GM21367 (cell line): ENCODE data around the gene MGAT3.
"Not testable (repeated sequence)": the region's sequence is repeated elsewhere in the genome, so short reads cannot be mapped to it uniquely, and the experiment has no call there.

Experiments
- ATAC-seq: cut with Tn5 transposase; IDR thresholded peaks from one replicate; pipeline ENCODE4 v1.9.1; 2021; ENCODE audit not compliant: unreplicated experiment

MGAT3 gene

GRCh38 chr22:39456522-39457197 is at the start of gene MGAT3:
Gene MGAT3 (plus strand): TSS chr22:39457012. CDS start chr22:39487348, 30,336 bp downstream.
- no peak for ATAC-seq

DNA sequence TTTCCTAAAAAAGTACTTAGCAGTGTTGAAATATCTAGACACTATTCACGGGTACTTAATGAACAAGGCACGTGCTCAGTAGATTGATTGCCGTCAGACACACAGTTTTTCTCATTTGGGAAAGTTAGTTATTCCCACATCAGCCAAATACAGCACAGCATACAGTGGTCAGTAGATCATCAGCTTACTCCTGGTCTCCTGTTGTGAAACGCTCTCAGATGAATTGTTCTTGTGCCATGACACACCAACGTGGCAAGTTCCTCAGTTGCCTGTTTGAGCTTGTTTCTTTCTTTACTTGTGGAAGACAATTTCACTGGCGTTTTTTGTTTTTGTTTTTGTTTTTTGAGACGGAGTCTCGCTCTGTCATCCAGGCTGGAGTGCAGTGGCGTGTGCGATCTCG is 48.6 kb upstream of the MGAT3 start:
- ATAC-seq, result no peak

DNA sequence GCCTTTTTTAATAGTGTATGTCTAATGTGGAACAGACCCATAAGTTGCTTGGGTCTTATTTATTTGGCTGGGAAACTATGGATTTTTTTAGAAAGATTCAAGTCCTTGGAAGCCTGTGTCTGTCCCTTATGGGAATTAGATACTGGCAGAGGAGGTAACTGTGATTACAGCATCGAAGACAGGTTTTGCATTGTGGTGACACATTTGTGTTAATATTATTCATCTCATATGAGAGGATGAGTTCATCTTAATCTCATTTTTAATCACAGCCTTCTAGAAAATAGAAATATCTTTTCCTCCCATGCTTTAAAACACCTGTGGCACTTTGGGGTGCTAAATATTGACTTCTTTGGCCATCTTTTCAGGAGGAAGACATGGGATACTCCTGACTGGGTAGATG is 48.0 kb upstream of the MGAT3 start:
- no peak for ATAC-seq

GRCh38 chr22:39409516-39410029 is 47.2 kb upstream of the MGAT3 start:
- no peak for ATAC-seq

DNA sequence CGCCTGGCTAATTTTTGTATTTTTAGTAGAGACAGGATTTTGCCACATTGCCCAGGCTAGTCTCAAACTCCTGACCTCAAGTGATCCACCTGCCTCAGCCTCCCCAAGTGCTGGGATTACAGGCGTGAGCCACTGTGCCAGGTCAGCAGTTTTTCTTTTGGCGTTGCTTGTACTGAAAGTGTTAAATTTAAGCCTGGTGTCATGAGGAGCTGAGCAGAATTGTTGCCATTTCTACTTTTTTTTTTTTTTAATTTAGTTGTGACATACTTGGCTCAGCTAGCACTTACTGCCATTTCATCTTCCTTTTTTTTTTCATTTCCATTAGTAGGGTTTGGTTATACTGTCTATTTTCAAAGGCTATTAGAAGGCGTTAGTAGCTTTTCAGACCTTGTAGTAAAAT is 46.5 kb upstream of the MGAT3 start:
- ATAC-seq, result no peak

DNA sequence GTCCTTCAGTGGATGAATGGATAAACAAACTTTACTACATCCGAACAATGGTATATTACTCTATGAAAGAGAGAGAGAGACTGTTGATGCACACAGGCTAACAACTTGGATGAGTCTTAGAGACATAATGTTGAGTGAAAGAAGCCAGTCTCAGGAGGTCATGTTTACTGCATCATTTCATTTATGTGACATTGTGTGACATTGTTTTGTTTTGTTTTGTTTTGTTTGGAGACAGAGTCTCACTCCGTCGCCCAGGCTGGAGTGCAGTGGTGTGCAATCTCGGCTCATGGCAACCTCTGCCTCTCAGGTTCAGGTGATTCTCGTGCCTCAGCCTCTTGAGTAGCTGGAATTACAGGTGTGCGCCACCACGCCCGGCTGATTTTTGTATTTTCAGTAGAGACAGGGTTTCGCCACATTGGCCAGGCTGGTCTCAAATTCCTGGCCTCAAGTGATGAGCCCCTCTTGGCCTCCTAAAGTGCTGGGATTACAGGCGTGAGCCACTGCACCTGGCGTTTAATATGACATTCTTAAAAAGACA is 44.9 kb upstream of the MGAT3 start:
- ATAC-seq, result not testable (repeated sequence)

DNA sequence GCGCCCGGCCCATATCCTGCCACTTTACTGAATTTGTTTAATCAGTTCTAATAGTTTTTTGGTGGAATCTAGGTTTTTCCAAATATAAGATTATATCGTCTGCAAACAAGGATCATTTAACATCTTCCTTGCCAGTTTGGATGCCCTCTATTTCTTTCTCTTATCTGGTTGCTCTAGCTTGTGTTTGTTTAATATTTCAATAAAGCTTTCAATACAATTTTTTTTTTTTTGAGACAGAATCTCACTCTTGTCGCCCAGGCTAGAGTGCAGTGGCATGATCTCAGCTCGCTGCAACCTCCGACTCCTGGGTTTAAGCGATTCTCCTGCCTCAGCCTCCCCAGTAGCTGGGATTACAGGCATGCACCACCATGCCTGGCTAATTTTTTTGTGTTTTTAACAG is 43.6 kb upstream of the MGAT3 start:
- ATAC-seq, result not testable (repeated sequence)

GRCh38 chr22:39414377-39414776 is 42.4 kb upstream of the MGAT3 start:
- ATAC-seq, result no peak

DNA sequence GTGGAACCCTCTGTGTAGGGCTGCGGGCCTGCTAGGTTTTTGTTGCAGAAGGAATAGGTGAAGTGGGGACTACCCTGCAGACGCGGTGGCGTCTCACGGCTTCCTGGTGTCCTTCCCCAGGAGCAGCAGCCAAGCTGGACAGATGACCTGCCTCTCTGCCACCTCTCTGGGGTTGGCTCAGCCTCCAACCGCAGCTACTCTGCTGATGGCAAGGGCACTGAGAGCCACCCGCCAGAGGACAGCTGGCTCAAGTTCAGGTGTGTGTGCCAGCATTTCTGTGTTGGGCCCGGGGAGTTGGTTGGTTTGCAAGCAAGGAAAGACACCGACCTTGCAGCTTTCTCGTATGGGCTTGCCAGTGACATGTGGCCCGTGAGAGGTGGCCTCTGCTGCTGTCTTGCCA is 41.9 kb upstream of the MGAT3 start:
- ATAC-seq, result no peak

DNA sequence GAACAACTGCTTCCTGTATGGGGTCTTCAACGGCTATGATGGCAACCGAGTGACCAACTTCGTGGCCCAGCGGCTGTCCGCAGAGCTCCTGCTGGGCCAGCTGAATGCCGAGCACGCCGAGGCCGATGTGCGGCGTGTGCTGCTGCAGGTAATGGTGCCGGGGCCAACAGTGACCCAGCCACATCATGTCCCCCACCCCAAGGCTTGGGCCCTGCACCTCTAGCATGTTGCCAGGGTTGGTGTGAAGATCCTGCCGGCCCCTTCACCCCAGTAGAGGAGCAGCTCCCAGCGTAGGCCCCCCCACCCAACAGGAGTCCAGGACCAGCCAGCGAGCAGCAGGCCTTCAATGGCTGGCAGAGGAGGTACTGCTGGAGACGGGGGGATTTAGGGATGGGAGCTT is 41.3 kb upstream of the MGAT3 start:
- ATAC-seq, result no peak

DNA sequence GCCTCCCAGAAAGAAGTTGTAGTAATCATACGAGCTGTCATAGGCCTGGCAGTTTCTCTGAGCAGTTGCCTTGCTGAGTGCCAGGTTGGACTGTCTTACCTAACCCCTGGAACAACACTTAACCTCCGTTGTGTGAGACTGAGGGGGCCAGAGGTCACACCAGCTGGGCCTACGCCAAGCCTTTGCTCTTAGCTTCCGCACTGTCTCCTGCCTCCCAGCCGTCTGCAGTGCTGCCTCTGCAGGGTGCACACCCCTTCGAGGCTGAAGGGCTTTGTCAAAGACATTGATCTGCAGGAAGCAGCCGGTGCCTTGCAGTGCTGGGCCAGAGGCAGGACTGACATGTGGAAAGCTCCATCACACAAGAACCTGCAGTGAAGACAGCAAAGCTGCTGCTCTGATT is 40.5 kb upstream of the MGAT3 start:
- ATAC-seq, result no peak

DNA sequence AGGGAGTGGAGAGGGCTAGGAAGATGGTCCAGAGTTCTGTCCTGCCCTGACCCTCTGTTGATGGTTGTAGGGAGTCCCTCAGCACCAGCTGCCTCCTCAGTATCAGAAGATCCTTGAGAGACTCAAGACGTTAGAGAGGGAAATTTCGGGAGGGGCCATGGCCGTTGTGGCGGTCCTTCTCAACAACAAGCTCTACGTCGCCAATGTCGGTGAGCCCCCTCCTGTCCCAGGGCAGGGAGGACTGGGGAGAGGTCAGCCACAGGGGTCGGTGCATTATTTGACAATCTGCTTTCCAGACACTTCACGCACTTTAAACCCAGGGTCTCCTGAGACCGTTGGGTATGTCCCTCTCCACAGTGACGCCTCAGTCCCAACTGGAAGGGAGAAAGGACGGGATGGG is 39.2 kb upstream of the MGAT3 start:
- ATAC-seq, result no peak

DNA sequence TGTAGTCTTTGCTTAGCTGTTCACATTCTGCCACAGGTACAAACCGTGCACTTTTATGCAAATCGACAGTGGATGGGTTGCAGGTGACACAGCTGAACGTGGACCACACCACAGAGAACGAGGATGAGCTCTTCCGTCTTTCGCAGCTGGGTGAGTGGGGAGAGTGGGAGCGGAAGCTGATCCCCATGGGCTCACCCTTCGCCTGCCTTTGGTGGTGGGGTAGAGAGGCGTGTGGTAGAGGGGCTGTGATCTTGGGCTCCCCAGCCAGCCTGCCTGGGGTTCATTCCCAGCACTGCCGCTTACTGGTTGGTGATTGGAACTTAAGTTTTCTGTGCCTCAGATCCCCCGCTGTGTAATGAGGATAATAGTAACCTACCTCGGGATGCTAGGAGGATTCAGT is 38.1 kb upstream of the MGAT3 start:
- no peak for ATAC-seq

- ATAC-seq, result no peak
These were observed 37.7 kb upstream of the MGAT3 start for GRCh38 chr22:39419096-39419495.

DNA sequence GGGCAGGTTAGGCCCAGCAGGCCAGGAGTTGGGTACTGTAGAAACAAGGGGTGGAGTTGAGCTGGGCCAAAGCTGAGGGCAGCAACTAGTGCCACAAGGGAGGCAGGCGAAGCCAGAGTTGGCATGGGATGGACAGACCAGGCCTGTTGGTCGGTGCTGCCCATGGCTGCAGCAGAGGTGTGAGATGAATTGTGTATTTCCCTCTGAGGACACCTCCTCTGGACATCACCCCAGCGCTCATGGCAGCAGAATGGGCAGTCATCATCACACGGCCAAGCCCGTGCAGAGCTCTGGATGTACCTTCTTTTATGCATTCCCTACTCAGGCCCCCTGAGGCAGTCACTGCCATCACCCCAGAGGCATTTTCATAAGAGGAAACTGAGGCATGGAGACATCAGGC is 36.9 kb upstream of the MGAT3 start:
- no peak for ATAC-seq

DNA sequence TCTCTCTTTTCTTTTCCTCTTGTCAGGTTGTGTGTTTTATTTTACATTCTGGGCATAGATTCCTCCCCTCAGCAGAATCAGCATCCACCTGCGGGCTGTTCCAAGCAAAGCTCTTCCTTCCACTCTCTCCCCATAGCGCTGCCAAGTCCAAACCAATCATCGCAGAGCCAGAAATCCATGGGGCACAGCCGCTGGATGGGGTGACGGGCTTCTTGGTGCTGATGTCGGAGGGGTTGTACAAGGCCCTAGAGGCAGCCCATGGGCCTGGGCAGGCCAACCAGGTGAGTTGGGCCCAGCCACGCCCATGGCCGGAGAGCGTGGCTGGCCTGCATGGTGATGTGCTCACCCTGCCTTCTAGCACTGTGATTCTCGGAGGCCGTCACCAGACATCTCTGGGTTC is 35.1 kb upstream of the MGAT3 start:
- no peak for ATAC-seq

DNA sequence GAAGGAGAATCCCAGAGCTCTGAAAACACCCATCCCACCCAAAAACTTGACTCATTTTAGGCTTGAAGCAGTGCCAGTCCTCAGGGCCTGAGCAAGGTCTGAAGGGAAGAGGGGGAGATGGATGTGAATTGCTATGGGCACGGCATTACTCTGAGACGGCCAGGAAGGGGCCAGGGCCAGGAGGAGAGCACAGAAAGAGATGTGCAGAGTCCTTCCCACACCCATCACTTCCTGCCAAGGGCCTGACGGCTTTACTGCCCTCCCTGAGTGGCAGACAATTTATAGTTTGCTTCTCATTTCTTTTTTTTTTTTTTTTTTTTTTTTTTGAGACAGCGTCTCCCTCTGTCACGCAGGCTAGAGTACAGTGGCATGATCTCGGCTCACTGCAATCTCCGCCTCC is 34.7 kb upstream of the MGAT3 start:
- ATAC-seq, result no peak

- no peak for ATAC-seq
These were observed 34.1 kb upstream of the MGAT3 start for GRCh38 chr22:39422721-39423120.

DNA sequence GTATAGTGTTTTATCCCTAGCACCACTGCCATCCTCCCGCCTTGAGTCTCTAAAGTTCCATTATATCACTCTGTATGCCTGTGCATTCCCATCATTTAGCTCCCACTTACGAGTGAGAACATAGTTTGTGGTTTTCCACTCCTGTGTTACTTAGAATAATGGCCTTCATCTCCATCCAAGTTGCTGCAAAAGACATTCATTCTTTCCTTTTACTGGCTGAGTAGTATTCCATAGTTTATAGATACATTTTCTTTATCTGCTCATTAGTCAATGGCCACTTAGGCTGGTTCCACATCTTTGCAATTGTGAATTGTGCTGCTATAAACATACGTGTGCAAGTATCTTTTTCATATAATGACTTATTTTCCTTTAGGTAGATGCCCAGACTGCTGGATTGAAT is 32.8 kb upstream of the MGAT3 start:
- no peak for ATAC-seq

DNA sequence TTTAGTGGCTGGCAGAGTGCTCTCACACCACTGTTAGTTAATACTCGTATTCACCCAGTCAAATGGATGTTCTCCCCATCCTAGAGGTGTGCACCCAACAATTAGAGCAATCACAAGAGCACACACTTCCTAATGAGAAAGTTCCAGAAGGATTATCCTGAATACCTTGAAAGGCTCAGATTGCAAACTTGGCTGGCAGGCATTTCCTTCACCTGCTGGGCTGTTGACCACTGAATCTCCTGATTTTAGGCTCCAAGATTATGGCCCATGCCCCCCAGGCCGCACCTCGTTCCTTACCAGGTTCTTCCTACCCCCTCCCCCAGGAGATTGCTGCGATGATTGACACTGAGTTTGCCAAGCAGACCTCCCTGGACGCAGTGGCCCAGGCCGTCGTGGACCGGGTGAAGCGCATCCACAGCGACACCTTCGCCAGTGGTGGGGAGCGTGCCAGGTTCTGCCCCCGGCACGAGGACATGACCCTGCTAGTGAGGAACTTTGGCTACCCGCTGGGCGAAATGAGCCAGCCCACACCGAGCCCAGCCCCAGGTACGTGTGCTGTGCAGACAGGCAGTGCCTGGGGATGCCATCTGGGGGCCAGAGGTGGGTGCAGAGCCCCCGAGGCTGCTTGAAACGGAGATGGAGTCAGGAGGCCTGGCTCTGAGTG is 30.3 kb upstream of the MGAT3 start:
- ATAC-seq, result no peak

- ATAC-seq, result no peak
These were observed 28.8 kb upstream of the MGAT3 start for GRCh38 chr22:39427751-39428596.
